CD4-positive, alpha-beta T cell treated with Interleukin-17A for 4 hours (primary cell): ENCODE measurements around the gene MIDN.

Experiments used
- DNase-seq: peaks from one replicate; pipeline ENCODE4 v3.0.0-alpha.2; 2020; ENCODE audit warnings: mixed read lengths

Gene MIDN

GRCh38 chr19:1233115-1233667 is 15.2 kb upstream of the MIDN start:
- no peak for DNase-seq

- DNase-seq: no peak
Measured at GRCh38 chr19:1234051-1234954, 14.1 kb upstream of the MIDN start.

GRCh38 chr19:1234955-1235380 is 13.4 kb upstream of the MIDN start:
- DNase-seq: no peak

- DNase-seq: no peak
Measured at GRCh38 chr19:1235625-1236538, 12.5 kb upstream of the MIDN start.

GRCh38 chr19:1236576-1236975 is 11.8 kb upstream of the MIDN start:
- no peak for DNase-seq

GRCh38 chr19:1237027-1237659 is 11.2 kb upstream of the MIDN start:
- DNase-seq: no peak

- peak; percentile 45 for DNase-seq
Measured at GRCh38 chr19:1237754-1238368, 10.5 kb upstream of the MIDN start, which contains the start of gene CBARP. CBARP (minus strand) TSS chr19:1238005; CDS start chr19:1236100, 1,905 bp downstream.

GRCh38 chr19:1238369-1239303 is 9.7 kb upstream of the MIDN start:
- no peak for DNase-seq

GRCh38 chr19:1239420-1239795 is 9.0 kb upstream of the MIDN start:
- no peak for DNase-seq

- peak; percentile 91 for DNase-seq
Measured at GRCh38 chr19:1239796-1240737, 8.3 kb upstream of the MIDN start.

- no peak for DNase-seq
Measured at GRCh38 chr19:1240925-1241324, 7.5 kb upstream of the MIDN start.

- DNase-seq: peak; percentile 94
Measured at GRCh38 chr19:1241417-1242095, 6.8 kb upstream of the MIDN start, which contains the start of gene ATP5F1D. ATP5F1D (plus strand) TSS chr19:1241751; CDS start chr19:1241851, 100 bp downstream.

- DNase-seq: peak; percentile 88
Measured at GRCh38 chr19:1243768-1244692, 4.4 kb upstream of the MIDN start.

- DNase-seq: no peak
Measured at GRCh38 chr19:1244693-1245451, 3.5 kb upstream of the MIDN start.

- DNase-seq: no peak
Measured at GRCh38 chr19:1245494-1246264, 2.7 kb upstream of the MIDN start.
